GM12875 (cell line): ENCODE measurements around the gene EXOC6.

Source experiments
- H3K4me3 ChIP-seq: one replicate; pipeline ENCODE4 v1.5.1; 2011; ENCODE audit warnings: low read depth, low read length, control low read depth
- TF ChIP-seq, protein P1 (sequence below): IDR thresholded peaks from 2 replicates; pipeline ENCODE4 v1.5.1; 2011; ENCODE audit warnings: low read depth, mild to moderate bottlenecking, control low read depth, inconsistent platforms, low read length, moderate library complexity, borderline replicate concordance; ENCODE audit not compliant: insufficient read depth

Gene EXOC6

GRCh38 chr10:92826061-92826460, 22.3 kb upstream of the EXOC6 start:
- no peak overlapping the region for H3K4me3 ChIP-seq
- TF ChIP-seq, protein P1, sequence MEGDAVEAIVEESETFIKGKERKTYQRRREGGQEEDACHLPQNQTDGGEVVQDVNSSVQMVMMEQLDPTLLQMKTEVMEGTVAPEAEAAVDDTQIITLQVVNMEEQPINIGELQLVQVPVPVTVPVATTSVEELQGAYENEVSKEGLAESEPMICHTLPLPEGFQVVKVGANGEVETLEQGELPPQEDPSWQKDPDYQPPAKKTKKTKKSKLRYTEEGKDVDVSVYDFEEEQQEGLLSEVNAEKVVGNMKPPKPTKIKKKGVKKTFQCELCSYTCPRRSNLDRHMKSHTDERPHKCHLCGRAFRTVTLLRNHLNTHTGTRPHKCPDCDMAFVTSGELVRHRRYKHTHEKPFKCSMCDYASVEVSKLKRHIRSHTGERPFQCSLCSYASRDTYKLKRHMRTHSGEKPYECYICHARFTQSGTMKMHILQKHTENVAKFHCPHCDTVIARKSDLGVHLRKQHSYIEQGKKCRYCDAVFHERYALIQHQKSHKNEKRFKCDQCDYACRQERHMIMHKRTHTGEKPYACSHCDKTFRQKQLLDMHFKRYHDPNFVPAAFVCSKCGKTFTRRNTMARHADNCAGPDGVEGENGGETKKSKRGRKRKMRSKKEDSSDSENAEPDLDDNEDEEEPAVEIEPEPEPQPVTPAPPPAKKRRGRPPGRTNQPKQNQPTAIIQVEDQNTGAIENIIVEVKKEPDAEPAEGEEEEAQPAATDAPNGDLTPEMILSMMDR: no peak

DNA sequence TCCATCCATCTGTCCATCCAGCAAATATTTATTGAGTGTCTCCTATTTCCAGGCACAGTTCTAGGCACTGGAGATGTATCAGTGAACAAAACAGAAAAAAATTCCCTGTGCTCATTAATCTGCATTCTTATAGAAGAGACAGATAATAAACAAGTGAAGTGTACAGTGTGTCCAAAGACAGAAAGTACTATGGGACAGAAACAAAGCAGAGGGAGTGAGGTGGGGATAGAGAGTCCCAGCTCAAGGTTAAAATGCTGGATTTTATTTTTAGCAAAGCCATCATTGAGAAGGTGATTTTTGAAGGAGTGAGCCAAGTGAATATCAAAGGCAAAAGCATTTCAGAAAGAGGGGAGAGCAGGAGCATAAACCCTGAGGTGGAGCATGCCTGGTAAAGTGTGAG, 21.8 kb upstream of the EXOC6 start:
- no peak overlapping the region for H3K4me3 ChIP-seq
- TF ChIP-seq, protein P1: no peak

- TF ChIP-seq, protein P1: no peak
Measured at GRCh38 chr10:92829042-92829785, 19.1 kb upstream of the EXOC6 start.

GRCh38 chr10:92829786-92830377, 18.4 kb upstream of the EXOC6 start:
- H3K4me3 ChIP-seq: no peak overlapping the region
- TF ChIP-seq, protein P1: no peak

More at GRCh38 chr10:92829042-92829785, 19.1 kb upstream of the EXOC6 start:
- no peak overlapping the region for H3K4me3 ChIP-seq

- no peak overlapping the region for H3K4me3 ChIP-seq
- TF ChIP-seq, protein P1: no peak
Measured at GRCh38 chr10:92830478-92831389, 17.6 kb upstream of the EXOC6 start.

GRCh38 chr10:92832121-92832520, 16.2 kb upstream of the EXOC6 start:
- no peak overlapping the region for H3K4me3 ChIP-seq
- TF ChIP-seq, protein P1: no peak
